RCC 7860 (cell line): ENCODE measurements around the gene OTOP3.
A peak's percentile ranks its signal among the peaks of the same experiment; 100 is the strongest.
"Not testable (repeated sequence)": the region's sequence is repeated elsewhere in the genome, so short reads cannot be mapped to it uniquely, and the experiment has no call there.

Source experiments
- DNase-seq: peaks from one replicate; pipeline ENCODE4 v3.0.0-alpha.2; 2015; ENCODE audit warnings: low spot score
- FAIRE-seq: peaks from 2 replicates; lab custom pipeline; 2012; peaks lifted over from hg19 to GRCh38; lab: Jason Lieb, UNC

Gene OTOP3

GRCh38 chr17:74979408-74980146 is 43.9 kb downstream of the OTOP3 start:
- FAIRE-seq (no peak), DNase-seq (no peak)

- DNase-seq (no peak), FAIRE-seq (no peak)
Measured at GRCh38 chr17:74981318-74981978, 45.8 kb downstream of the OTOP3 start.

- DNase-seq, result peak; percentile 69
Measured at GRCh38 chr17:74981979-74982662, 46.4 kb downstream of the OTOP3 start.

GRCh38 chr17:74982663-74983313 is 47.1 kb downstream of the OTOP3 start:
- FAIRE-seq, result not testable (repeated sequence)

More at GRCh38 chr17:74981979-74982662, 46.4 kb downstream of the OTOP3 start:
- FAIRE-seq, result no peak

GRCh38 chr17:74986206-74986576 is 50.5 kb downstream of the OTOP3 start:
- DNase-seq, result no peak
- FAIRE-seq, result no peak

More at GRCh38 chr17:74982663-74983313, 47.1 kb downstream of the OTOP3 start:
- DNase-seq, result peak; percentile 5

- peak; percentile 82 for DNase-seq
- FAIRE-seq, result peak; percentile 71
Measured at GRCh38 chr17:74987418-74987908, 51.8 kb downstream of the OTOP3 start, which contains the start of gene CDR2L. CDR2L (plus strand) TSS chr17:74987632; CDS start chr17:74988044, 412 bp downstream.

- no peak for FAIRE-seq
- peak; percentile 44 for DNase-seq
Measured at GRCh38 chr17:74987909-74988711, 52.4 kb downstream of the OTOP3 start.

- no peak for DNase-seq
- no peak for FAIRE-seq
Measured at GRCh38 chr17:74990581-74991105, 54.9 kb downstream of the OTOP3 start.

- no peak for FAIRE-seq
- no peak for DNase-seq
Measured at GRCh38 chr17:74992223-74992622, 56.5 kb downstream of the OTOP3 start.

GRCh38 chr17:74994440-74994839 is 58.7 kb downstream of the OTOP3 start:
- DNase-seq (no peak), FAIRE-seq (no peak)

GRCh38 chr17:74995847-74996246 is 60.1 kb downstream of the OTOP3 start:
- FAIRE-seq (no peak), DNase-seq (no peak)

GRCh38 chr17:74998783-74999182 is 63.1 kb downstream of the OTOP3 start:
- DNase-seq (no peak), FAIRE-seq (no peak)

GRCh38 chr17:74999523-74999922 is 63.8 kb downstream of the OTOP3 start:
- DNase-seq (no peak), FAIRE-seq (no peak)
